Stomach (tissue), 19 donors: Measurements from ENCODE around the gene EFCAB5. TPM values are rescaled to one million over a fixed set of nuclear protein-coding genes. Genes with fewer than 3 reads are reported as not detected.
"Not testable (repeated sequence)": the region's sequence is repeated elsewhere in the genome, so short reads cannot be mapped to it uniquely, and the experiment has no call there.

Experiments
- DNase-seq, 2 donors: peaks; one replicate each; pipeline versions ENCODE4 v3.0.0 to v3.0.0-alpha.2; 2013 to 2019
- H3K27ac ChIP-seq, 5 donors: fragments of 200-600 bp in 4 of 5; sonication (generic) in 4 of 5; one replicate each; pipeline ENCODE4 v1.5.1; 2013 to 2019; ENCODE audit warnings: mild to moderate bottlenecking in 1 of 5, moderate library complexity in 1 of 5
- H3K27me3 ChIP-seq, 3 donors: fragments of 200-600 bp; sonication (generic); one replicate each; pipeline ENCODE4 v1.5.1; 2017 to 2019; ENCODE audit warnings: mixed run types in 1 of 3
- H3K36me3 ChIP-seq, 4 donors: fragments of 200-600 bp; sonication (generic); 1 replicate in 3 of 4; 2 replicates in 1 of 4; pipeline ENCODE4 v1.5.1; 2016 to 2019
- H3K4me1 ChIP-seq, 4 donors: fragments of 200-600 bp; sonication (generic); one replicate each; pipeline ENCODE4 v1.5.1; 2016 to 2019
- H3K4me3 ChIP-seq, 4 donors: fragments of 200-600 bp; sonication (generic) in 3 of 4; one replicate each; pipeline ENCODE4 v1.5.1; 2016 to 2019; ENCODE audit warnings: mild to moderate bottlenecking in 1 of 4
- H3K9me3 ChIP-seq, 4 donors: fragments of 200-600 bp; sonication (generic); one replicate each; pipeline ENCODE4 v1.5.1; 2016 to 2019
- CTCF ChIP-seq, 7 experiments: fragments of 450-650 bp in 4 of 7; fragments of 200-600 bp in 3 of 7; sonication (generic) in 3 of 7; IDR thresholded peaks; one replicate each; pipeline ENCODE4 v1.5.1; 2016 to 2019; ENCODE audit warnings: antibody characterized with exemption in 7 of 7, control low read depth in 2 of 7, mild to moderate bottlenecking in 1 of 7
- EP300 ChIP-seq: sonication (generic); formaldehyde crosslinking; IDR thresholded peaks from one replicate; pipeline ENCODE4 v1.6.1; 2017; ENCODE audit warnings: antibody characterized with exemption
- POLR2A ChIP-seq, 4 donors: fragments of 450-650 bp; IDR thresholded peaks; one replicate each; pipeline ENCODE4 v1.6.1; 2016; ENCODE audit warnings: antibody characterized with exemption in 4 of 4, control low read depth in 2 of 4, mild to moderate bottlenecking in 1 of 4, moderate library complexity in 1 of 4
- POLR2AphosphoS5 ChIP-seq, 3 donors: sonication (generic); formaldehyde crosslinking; IDR thresholded peaks; one replicate each; pipeline ENCODE4 v1.6.1; 2016; ENCODE audit warnings: antibody characterized with exemption in 3 of 3
- WGBS, 5 donors: extraction: QIAGEN DNeasy Blood & Tissue Kit in 3 of 5; methylation state at CpG; one replicate each; pipeline versions ENCODE4 v1.1.5 to v1.1.7; 2013 to 2018; 5-methylcytosine and 5-hydroxymethylcytosine counted together
- intact Hi-C: fragments of 100-400 bp; cut with DNase I; formaldehyde crosslinking; loops from one replicate; pipeline ENCODE4 v1.15.1; 2023; ENCODE audit warnings: low total_unique reads
- long read RNA-seq, 10 donors: transcript quantifications; one replicate each; lab custom pipeline, GENCODE V29; 2026
- polyA plus RNA-seq, 3 donors: library from polyadenylated mRNA; stranded (reverse); fragments of 200-250 nt; gene quantifications; one replicate each; pipeline ENCODE4 v1.2.3, GENCODE V29; 2013
- total RNA-seq, 5 donors: library from RNA; depleted of rRNA; stranded (reverse); fragments of >200 nt; gene quantifications; one replicate each; pipeline versions ENCODE4 v1.1.0 to v1.2.3, GENCODE V29; 2014 to 2016
- donor health status: healthy with polysubstance abuse.
- donor health status: Bipolar disorder and iron deficiency.
- donor health status: healthy.

Gene EFCAB5
- total RNA-seq (1 to 10 TPM in 2 of 5 donors, under 1 TPM in 1, not detected in 2; 0.14 to 2.8 (median 2.6) TPM), polyA plus RNA-seq (under 1 TPM in 1 of 3 donors, not detected in 2; 0.05 TPM)
- long read RNA-seq, donor 1, result 0 reads
- long read RNA-seq, donor 2, result 0 reads
- long read RNA-seq, donor 3, result 0 reads
- long read RNA-seq, donor 4, result 0 reads
- long read RNA-seq, donor 5, result 0 reads
- long read RNA-seq, donor 6, result 0 reads
- long read RNA-seq, donor 7, result 0 reads
- long read RNA-seq, donor 8, result 0 reads
- long read RNA-seq, donor 9, result 0 reads
- long read RNA-seq, donor 10, result 0 reads

DNA sequence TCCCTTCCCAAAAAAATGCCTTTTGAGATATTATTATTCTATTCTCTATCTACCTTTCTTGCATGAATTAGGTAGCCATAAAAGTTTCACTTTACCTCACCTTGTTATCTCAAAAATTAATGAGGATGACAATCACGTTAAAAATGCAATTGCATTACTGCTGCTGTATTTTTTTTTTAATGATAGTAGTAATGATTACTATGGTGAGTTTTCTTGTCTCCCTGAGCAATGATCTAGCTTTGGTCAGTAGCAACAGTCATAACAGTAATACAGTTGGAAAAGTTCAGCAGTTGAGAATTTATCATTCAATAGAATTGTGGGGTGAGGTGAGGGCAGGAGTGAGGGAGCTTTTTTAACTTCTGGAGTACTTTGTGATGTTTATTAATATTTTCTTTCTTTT, at the start of gene EFCAB5:
Gene EFCAB5, plus strand, starts transcription at position 301 of the 400 bp plus-strand sequence. CDS start 163 bp downstream, outside the sequence.
- intact Hi-C loops, result no loop called here
- H3K9me3 ChIP-seq, result no peaks in the 10 kb centered on the region
- H3K4me1 ChIP-seq, result no peaks in the 10 kb centered on the region
- no peaks in the 10 kb centered on the region for H3K27me3 ChIP-seq
- H3K27ac ChIP-seq, result no peak within 1 kb of the TSS
- no peaks in the 10 kb centered on the region for H3K36me3 ChIP-seq
- TF ChIP-seq POLR2A (IDR thresholded peaks at IDR 0.05), result no peak
- no peak for TF ChIP-seq POLR2AphosphoS5 (IDR thresholded peaks at IDR 0.05)
- TF ChIP-seq CTCF (IDR thresholded peaks at IDR 0.05), result no peak
- TF ChIP-seq EP300, result no peak
- H3K4me3 ChIP-seq, result no peak within 1 kb of the TSS
- 27 to 63% (median 53%) methylated on average over 1 of the region's 1 CpG for WGBS, 5 donors
- DNase-seq, result no peak

- TF ChIP-seq EP300, result no peak
- no peak for TF ChIP-seq POLR2AphosphoS5 (IDR thresholded peaks at IDR 0.05)
- TF ChIP-seq CTCF (IDR thresholded peaks at IDR 0.05), result no peak
- Histone ChIP-seq H3K9me3 (no peaks in the 10 kb centered on the region), H3K27me3 (no peaks in the 10 kb centered on the region), H3K4me1 (no peaks in the 10 kb centered on the region), H3K4me3 (no peak overlapping the region), H3K27ac (no peak overlapping the region), H3K36me3 (peaks cover 0 to 6% (median 2%) of the 10 kb centered on the region in 4 donors)
- intact Hi-C loops, result no loop called here
- DNase-seq, result no peak
These were observed 49.2 kb upstream of the EFCAB5 start for GRCh38 chr17:29892201-29892600.

- 90 to 98% (median 95%) methylated on average over 4 of the region's 4 CpGs for WGBS, 5 donors
- intact Hi-C loops, H3K4me3 ChIP-seq, H3K9me3 ChIP-seq, H3K36me3 ChIP-seq, H3K27ac ChIP-seq, H3K27me3 ChIP-seq, DNase-seq, H3K4me1 ChIP-seq: not testable (repeated sequence)
These were observed 44.3 kb upstream of the EFCAB5 start for GRCh38 chr17:29897136-29897535.

DNA sequence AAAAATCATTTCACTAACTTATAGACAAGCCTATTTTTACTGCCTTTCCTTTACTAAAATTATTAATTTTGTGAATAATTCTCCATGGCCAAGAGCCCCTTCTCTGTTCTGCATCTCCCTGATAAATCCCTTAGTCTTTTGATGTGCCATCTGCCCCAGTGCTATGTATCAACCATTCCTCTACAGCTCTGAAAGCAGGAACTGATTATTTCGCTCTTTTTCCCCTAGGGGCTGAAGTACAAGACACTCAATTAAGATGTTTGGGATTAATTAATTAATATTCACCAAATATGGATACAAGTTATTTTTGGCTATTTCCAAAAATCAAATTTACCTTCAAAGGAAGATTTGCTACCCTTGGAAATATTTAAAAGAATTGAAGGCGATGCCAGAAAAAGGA, 38.0 kb upstream of the EFCAB5 start:
- TF ChIP-seq CTCF (IDR thresholded peaks at IDR 0.05), result no peak
- no peak for TF ChIP-seq EP300
- no peak for TF ChIP-seq POLR2AphosphoS5 (IDR thresholded peaks at IDR 0.05)
- no peak for TF ChIP-seq POLR2A (IDR thresholded peaks at IDR 0.05)
- no peak overlapping the region for H3K4me3 ChIP-seq
- no peak overlapping the region for H3K27ac ChIP-seq
- no peaks in the 10 kb centered on the region for H3K36me3 ChIP-seq
- DNase-seq, result no peak
- H3K9me3 ChIP-seq, result peaks cover 0 to 7% (median 0%) of the 10 kb centered on the region in 4 donors
- peaks cover 0 to 7% (median 0%) of the 10 kb centered on the region in 4 donors for H3K4me1 ChIP-seq
- intact Hi-C loops, result no loop called here
- 94 to 97% (median 97%) methylated on average over 2 of the region's 2 CpGs for whole genome bisulfite sequencing, 5 donors
- no peaks in the 10 kb centered on the region for H3K27me3 ChIP-seq

- intact Hi-C loops, result no loop called here
- DNase-seq, result no peak
- Histone ChIP-seq H3K36me3 (no peaks in the 10 kb centered on the region), H3K27me3 (no peaks in the 10 kb centered on the region), H3K4me1 (peaks cover 0 to 13% (median 6%) of the 10 kb centered on the region in 4 donors), H3K9me3 (peaks cover 0 to 7% (median 0%) of the 10 kb centered on the region in 4 donors), H3K27ac (no peak overlapping the region), H3K4me3 (no peak overlapping the region)
- TF ChIP-seq POLR2A (IDR thresholded peaks at IDR 0.05) (no peak), CTCF (IDR thresholded peaks at IDR 0.05) (no peak), EP300 (no peak), POLR2AphosphoS5 (IDR thresholded peaks at IDR 0.05) (no peak)
- 84 to 96% (median 93%) methylated on average over 3 of the region's 3 CpGs for WGBS, 5 donors
These were observed 36.2 kb upstream of the EFCAB5 start for GRCh38 chr17:29905086-29905878.
